ENCODE data around the gene DOK4.
"Not testable (repeated sequence)": the region's sequence is repeated elsewhere in the genome, so short reads cannot be mapped to it uniquely, and the experiment has no call there.

The DOK4 gene

DNA sequence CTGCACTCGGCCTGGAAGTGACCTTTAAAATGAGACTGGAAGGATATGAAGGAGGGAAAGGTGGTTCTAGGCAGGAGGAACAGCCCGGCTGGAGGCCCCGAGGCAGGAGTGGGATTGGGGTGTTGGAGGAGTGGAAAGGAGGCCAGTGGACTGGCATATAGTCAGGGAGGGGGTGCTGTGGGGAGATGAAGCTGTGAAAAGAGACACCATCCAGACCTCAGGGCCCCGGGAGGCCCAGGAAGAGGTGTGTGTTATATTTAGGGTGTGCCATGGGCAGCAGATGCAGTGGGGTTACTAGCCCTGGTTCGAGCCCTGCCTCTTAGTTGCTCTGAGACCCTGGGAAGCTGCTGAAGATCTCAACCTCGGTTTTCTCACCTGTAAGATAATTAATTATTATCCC is 18.9 kb upstream of the DOK4 start:
- DNase-seq, result no peak
- in situ Hi-C loops (cut with HindIII; ENCODE audit: low pct_ligation_motif_present, low pct_unique_long_range_greater_than_20kb, low sequenced_read_pairs), result no loop called here

DNA sequence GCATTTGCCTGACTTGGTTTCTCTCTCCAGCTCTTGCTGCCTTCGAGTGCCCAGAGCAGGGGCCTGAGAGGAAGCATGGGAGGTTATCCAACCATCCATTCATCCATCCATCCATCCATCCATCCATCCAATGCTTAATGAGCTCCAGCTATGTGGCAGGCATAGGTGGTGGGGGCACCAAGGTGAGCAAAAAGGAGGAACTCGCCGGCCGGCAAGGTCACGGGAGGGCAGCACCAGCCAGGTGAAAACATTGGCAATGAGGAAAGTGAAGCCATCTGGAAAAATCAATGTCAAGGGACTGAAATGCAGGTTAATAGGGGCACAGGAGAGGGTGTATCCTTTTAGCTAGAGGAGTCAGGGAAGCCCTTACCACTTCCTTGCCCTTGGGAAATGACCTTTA is 18.2 kb upstream of the DOK4 start:
- in situ Hi-C loops (cut with HindIII; ENCODE audit: low pct_ligation_motif_present, low pct_unique_long_range_greater_than_20kb, low sequenced_read_pairs), result no loop called here
- no peak for DNase-seq

GRCh38 chr16:57504001-57504400 is 17.7 kb upstream of the DOK4 start:
- no peak for DNase-seq

DNA sequence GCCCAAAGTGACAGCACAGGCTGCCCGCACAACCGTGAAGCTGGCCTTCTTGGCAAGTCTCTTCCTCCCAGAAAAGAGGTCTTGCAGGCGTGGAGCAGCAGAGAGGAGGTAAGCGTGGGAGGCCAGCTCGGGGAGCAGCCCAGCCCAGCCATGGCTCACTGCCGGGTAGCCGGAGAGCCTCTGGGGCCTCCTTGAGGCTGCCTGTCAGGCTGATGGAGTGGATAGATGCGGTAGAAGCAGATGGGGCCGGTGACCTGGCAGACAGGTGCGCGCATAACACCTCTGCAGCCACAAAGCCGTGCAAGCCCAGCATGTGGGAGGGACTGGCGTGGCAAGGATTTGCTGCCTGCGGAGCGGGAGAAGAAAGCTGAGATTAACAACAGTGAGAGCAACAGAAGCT is 17.1 kb upstream of the DOK4 start:
- no peak for DNase-seq
- in situ Hi-C loops (cut with HindIII; ENCODE audit: low pct_ligation_motif_present, low pct_unique_long_range_greater_than_20kb, low sequenced_read_pairs), result no loop called here

More at GRCh38 chr16:57504001-57504400, 17.7 kb upstream of the DOK4 start:
- in situ Hi-C loops (cut with HindIII; ENCODE audit: low pct_ligation_motif_present, low pct_unique_long_range_greater_than_20kb, low sequenced_read_pairs), result no loop called here

DNA sequence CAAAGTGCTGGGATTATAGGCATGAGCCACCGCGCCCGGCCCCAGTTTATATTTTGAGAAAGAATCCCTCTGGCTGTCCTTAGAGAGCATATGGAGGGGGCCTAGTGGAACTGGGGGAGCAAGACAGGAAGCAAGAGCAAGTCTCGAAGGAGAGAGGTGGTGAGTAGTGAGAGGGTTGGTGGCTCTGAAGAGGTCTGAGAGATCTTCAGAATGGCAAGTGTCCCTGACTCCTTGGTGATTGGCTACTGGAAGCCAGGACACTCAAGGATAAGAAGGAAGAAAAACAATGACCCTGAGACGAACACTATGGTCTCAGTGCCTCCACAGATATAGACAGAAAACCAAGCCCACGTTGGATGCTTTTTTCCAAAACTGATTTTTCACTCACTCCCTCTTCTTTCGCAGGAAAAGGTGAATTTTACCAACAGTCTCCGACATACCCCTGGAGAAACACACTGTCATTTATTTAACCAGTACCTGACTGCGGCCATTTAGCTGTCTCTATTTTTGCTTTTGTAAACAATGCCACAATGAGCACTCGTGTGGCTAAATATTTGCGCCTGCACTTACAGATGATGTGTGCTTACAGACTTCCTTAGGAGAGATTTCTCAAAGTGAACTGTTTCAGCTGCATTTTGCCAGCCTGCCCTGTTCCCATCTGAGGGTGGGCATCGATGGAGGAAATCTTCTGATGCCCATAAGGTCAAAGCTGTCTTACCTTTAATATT is 15.9 kb upstream of the DOK4 start:
- no peak for DNase-seq
- in situ Hi-C loops (cut with HindIII; ENCODE audit: low pct_ligation_motif_present, low pct_unique_long_range_greater_than_20kb, low sequenced_read_pairs), result no loop called here

GRCh38 chr16:57501492-57501891 is 15.2 kb upstream of the DOK4 start:
- no peak for DNase-seq
- in situ Hi-C loops (cut with HindIII; ENCODE audit: low pct_ligation_motif_present, low pct_unique_long_range_greater_than_20kb, low sequenced_read_pairs), result no loop called here

DNA sequence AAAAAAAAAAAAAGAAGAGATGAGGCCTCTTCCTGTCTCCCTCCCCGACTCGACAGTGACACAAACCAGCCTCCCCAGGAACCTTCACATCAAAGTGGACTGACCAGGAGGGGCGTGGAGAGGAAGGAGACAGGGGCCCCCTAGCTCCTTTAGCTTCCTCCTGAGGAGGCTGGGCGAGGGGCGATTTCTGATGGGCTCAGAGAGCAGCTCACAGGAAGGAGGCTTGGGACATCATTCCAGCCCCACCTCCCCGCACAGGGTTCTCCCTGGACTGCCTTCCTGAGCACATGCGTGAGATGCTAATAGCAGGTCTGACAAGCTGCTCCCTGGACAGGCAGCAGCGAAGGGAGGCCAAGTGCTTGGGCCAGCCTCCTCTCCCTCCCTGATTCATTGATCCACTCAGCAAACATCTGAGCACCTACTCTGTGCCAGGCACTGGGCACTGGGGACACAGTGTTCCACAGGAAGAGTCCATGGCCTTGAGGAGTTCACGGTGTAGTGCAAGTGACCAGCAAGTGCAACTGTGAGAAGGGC is 14.4 kb upstream of the DOK4 start:
- in situ Hi-C loops (cut with HindIII; ENCODE audit: low pct_ligation_motif_present, low pct_unique_long_range_greater_than_20kb, low sequenced_read_pairs), result no loop called here
- DNase-seq, result no peak

DNA sequence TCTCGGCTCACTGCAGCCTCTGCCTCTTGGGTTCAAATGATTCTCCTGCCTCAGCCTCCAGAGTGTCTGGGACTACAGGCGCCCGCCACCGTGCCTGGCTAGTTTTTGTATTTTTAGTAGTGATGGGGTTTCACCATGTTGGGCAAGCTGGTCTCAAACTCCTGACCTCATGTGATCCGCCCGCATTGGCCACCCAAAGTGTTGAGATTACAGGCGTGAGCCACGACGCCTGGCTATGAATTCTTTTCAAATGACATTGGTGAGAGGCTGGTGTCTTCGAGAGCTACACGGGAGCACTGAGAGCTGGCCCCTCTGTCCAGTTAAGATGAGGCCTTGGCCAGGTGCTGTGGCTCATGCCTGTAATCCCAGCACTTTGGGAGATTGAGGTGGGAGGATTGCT is 13.6 kb upstream of the DOK4 start:
- DNase-seq; in situ Hi-C loops (cut with HindIII; ENCODE audit: low pct_ligation_motif_present, low pct_unique_long_range_greater_than_20kb, low sequenced_read_pairs): not testable (repeated sequence)

- no peak for DNase-seq
- in situ Hi-C loops (cut with HindIII; ENCODE audit: low pct_ligation_motif_present, low pct_unique_long_range_greater_than_20kb, low sequenced_read_pairs), result no loop called here
Observed at GRCh38 chr16:57498031-57498430, 11.7 kb upstream of the DOK4 start.

- no peak for DNase-seq
- in situ Hi-C loops (cut with HindIII; ENCODE audit: low pct_ligation_motif_present, low pct_unique_long_range_greater_than_20kb, low sequenced_read_pairs), result no loop called here
Observed at GRCh38 chr16:57497121-57497520, 10.8 kb upstream of the DOK4 start.

GRCh38 chr16:57493767-57494166 is 7.5 kb upstream of the DOK4 start:
- in situ Hi-C loops (cut with HindIII; ENCODE audit: low pct_ligation_motif_present, low pct_unique_long_range_greater_than_20kb, low sequenced_read_pairs), result no loop called here
- DNase-seq, result no peak

GRCh38 chr16:57489229-57489628 is 2.9 kb upstream of the DOK4 start:
- DNase-seq, result no peak
- in situ Hi-C loops (cut with HindIII; ENCODE audit: low pct_ligation_motif_present, low pct_unique_long_range_greater_than_20kb, low sequenced_read_pairs), result no loop called here

DNA sequence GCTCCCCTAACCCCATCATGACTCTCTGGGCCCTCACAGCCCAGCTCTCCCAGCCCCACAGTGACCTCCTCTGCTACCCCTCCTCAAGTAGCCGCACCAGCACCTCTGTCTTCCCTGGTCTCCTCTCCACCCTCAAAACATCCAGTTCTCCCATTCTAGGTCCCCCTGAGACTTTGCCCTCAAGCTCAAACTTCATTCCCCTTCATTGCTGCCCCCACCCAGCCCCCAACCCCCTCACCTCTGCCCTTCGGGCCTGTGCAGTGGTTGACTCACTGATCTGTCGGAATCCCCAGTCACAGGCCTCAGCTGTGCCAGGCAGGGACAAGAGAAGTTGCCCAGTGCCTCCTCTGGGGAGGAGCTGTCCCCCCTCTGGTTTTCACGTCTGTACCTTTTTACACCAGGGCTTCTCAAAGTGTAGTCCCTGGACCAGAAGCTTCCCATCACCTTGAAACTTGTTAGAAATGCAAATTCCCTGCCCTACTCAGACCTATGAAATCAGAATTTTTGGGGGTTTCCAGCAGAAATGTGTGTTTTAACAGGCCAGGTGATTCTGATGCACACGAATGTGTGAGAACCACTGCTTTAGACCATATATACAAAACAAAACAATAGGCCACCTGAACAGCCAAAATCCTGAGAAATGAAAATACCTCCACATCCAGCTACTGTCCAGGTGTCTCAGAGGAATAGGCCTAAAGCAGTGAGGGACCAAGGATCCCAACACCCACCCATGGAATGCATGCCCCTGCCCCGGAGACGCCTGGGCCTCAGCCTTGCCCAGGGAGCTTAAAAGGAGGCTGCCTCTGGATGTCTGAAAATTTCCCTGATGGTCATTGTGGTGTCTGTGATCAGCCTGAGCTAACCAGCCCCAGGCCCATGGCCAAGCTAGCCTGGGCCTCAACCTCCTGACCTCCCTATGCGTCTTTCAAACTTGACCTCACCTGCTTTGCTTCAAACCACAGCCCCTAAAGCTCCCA is 853 bp upstream of the DOK4 start:
- in situ Hi-C loops (cut with HindIII; ENCODE audit: low pct_ligation_motif_present, low pct_unique_long_range_greater_than_20kb, low sequenced_read_pairs), result no loop called here
- DNase-seq, result no peak

- in situ Hi-C loops (cut with HindIII; ENCODE audit: low pct_ligation_motif_present, low pct_unique_long_range_greater_than_20kb, low sequenced_read_pairs), result no loop called here
- no peak for DNase-seq
Observed at GRCh38 chr16:57485091-57485915, 990 bp downstream of the DOK4 start.

DNA sequence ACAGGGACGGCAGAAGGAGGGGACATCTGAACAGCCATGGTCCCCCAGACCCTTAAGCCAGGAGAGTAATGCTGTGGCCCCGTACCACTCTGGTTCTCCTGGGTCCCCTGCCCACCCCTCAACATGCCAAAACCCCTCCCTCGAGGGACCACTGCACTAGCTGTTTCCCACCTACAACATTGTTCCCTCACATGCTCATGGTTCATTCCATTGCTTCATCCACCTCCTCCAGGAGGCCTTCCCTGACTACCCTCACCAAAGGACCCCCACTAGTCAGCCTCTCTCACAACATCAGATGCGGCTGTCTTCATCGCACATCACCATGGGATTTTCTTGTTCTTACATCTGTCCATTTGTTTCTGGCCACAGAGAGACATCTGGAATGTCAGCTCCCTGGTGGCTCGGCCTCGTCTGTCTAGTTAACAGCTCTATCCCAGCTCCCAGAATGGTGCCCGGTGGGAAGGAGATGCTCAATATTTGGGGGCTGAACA is 1.7 kb downstream of the DOK4 start:
- in situ Hi-C loops (cut with HindIII; ENCODE audit: low pct_ligation_motif_present, low pct_unique_long_range_greater_than_20kb, low sequenced_read_pairs), result no loop called here
- DNase-seq, result no peak

- in situ Hi-C loops (cut with HindIII; ENCODE audit: low pct_ligation_motif_present, low pct_unique_long_range_greater_than_20kb, low sequenced_read_pairs), result no loop called here
- no peak for DNase-seq
Observed at GRCh38 chr16:57483725-57484514, 2.4 kb downstream of the DOK4 start.

GRCh38 chr16:57482845-57483545 is 3.3 kb downstream of the DOK4 start:
- DNase-seq, result no peak
- in situ Hi-C loops (cut with HindIII; ENCODE audit: low pct_ligation_motif_present, low pct_unique_long_range_greater_than_20kb, low sequenced_read_pairs), result no loop called here
